Progenitor cell of endocrine pancreas (in vitro differentiated cells): ENCODE measurements around the gene MON2. TPM values are rescaled to one million over a fixed set of nuclear protein-coding genes. Genes with fewer than 3 reads are reported as not detected.

Source experiments
- DNase-seq: peaks from one replicate; pipeline ENCODE4 v3.0.0; 2021; ENCODE audit warnings: low spot score; ENCODE audit not compliant: unreplicated experiment
- H3K27ac Mint-ChIP-seq: 2 replicates; pipeline ENCODE4 v1.8.0; 2021; ENCODE audit warnings: mild to moderate bottlenecking, moderate library complexity, mixed read lengths
- H3K27me3 Mint-ChIP-seq: 2 replicates; pipeline ENCODE4 v1.8.0; 2021; ENCODE audit warnings: mixed read lengths
- H3K36me3 Mint-ChIP-seq: 2 replicates; pipeline ENCODE4 v1.8.0; 2022; ENCODE audit warnings: mixed read lengths; ENCODE audit not compliant: insufficient read depth
- H3K4me1 Mint-ChIP-seq: 2 replicates; pipeline ENCODE4 v1.8.0; 2021; ENCODE audit warnings: low read depth, mixed read lengths
- H3K4me3 Mint-ChIP-seq: 2 replicates; pipeline ENCODE4 v1.8.0; 2021; ENCODE audit warnings: low read depth, mild to moderate bottlenecking, moderate library complexity, mixed read lengths
- H3K9me3 Mint-ChIP-seq: 2 replicates; pipeline ENCODE4 v1.8.0; 2021; ENCODE audit warnings: low read depth, mixed read lengths
- total RNA-seq: library from RNA; stranded (reverse); gene quantifications from 2 replicates; pipeline ENCODE4 v1.2.1, GENCODE V29; 2021
- TF ChIP-seq, protein P1 (sequence below): fragments of 200-600 bp; sonication (generic); IDR thresholded peaks from one replicate; pipeline ENCODE4 v1.5.0; 2021; ENCODE audit warnings: antibody characterized with exemption, mild to moderate bottlenecking; ENCODE audit not compliant: unreplicated experiment

MON2 gene
- total RNA-seq, 1 donor from 2014 or later: 53.1 TPM

DNA sequence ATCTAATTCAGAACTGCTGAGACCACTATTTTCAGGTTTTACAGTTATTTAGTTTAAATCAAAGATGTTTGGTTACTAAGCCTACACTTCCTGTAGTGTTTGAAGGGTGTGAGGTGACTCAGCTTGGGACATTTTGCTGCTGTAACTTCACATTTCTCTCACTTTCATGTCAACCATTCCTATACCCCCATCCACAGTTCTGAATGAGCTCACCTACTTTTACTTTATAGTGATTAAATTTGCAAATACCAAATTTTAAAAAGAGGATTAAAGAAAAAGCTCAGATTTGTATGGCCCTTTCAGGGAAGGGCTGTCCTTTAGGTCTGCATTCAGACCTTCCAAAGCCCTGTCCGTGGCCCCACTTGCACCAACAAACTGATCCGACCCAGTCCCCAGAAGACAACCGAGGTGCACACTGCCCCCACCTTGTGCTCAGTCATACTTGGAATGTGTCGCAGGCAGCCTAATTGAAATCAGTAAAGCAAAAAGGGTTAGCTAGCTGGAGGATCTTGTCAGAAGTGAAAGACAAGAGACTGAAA is 174.4 kb downstream of the MON2 start:
- H3K9me3 Mint-ChIP-seq: no peaks in the 10 kb centered on the region
- no peak for DNase-seq
- no peaks in the 10 kb centered on the region for H3K36me3 Mint-ChIP-seq
- H3K4me3 Mint-ChIP-seq: no peak overlapping the region
- TF ChIP-seq, protein P1, sequence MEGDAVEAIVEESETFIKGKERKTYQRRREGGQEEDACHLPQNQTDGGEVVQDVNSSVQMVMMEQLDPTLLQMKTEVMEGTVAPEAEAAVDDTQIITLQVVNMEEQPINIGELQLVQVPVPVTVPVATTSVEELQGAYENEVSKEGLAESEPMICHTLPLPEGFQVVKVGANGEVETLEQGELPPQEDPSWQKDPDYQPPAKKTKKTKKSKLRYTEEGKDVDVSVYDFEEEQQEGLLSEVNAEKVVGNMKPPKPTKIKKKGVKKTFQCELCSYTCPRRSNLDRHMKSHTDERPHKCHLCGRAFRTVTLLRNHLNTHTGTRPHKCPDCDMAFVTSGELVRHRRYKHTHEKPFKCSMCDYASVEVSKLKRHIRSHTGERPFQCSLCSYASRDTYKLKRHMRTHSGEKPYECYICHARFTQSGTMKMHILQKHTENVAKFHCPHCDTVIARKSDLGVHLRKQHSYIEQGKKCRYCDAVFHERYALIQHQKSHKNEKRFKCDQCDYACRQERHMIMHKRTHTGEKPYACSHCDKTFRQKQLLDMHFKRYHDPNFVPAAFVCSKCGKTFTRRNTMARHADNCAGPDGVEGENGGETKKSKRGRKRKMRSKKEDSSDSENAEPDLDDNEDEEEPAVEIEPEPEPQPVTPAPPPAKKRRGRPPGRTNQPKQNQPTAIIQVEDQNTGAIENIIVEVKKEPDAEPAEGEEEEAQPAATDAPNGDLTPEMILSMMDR: no peak
- H3K27ac Mint-ChIP-seq: no peak overlapping the region
- peaks cover under 1% of the 10 kb centered on the region for H3K4me1 Mint-ChIP-seq
- H3K27me3 Mint-ChIP-seq: no peaks in the 10 kb centered on the region

DNA sequence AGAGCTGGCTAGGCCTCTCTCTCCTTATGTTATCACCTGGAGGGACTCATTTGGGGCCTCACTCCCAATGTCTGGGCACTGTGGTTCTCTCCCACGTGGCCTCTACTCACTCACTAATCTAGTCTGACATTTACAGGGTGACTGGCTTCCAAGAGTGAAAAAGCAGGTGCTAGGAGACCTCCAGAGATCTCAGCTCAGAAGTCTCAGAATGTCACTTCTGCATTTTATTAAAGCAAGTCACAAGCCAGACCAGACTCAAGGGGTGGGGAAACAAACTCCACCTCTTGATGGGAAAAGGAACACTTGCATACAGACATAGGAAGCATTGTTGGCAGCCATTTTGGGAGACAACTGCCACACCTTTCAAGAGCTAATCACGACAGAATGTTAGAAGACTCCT is 175.9 kb downstream of the MON2 start:
- H3K27me3 Mint-ChIP-seq: no peaks in the 10 kb centered on the region
- peaks cover 5% of the 10 kb centered on the region for H3K36me3 Mint-ChIP-seq
- no peaks in the 10 kb centered on the region for H3K4me1 Mint-ChIP-seq
- no peaks in the 10 kb centered on the region for H3K9me3 Mint-ChIP-seq
- no peak overlapping the region for H3K4me3 Mint-ChIP-seq
- no peak for DNase-seq
- TF ChIP-seq, protein P1: no peak
- H3K27ac Mint-ChIP-seq: no peak overlapping the region

DNA sequence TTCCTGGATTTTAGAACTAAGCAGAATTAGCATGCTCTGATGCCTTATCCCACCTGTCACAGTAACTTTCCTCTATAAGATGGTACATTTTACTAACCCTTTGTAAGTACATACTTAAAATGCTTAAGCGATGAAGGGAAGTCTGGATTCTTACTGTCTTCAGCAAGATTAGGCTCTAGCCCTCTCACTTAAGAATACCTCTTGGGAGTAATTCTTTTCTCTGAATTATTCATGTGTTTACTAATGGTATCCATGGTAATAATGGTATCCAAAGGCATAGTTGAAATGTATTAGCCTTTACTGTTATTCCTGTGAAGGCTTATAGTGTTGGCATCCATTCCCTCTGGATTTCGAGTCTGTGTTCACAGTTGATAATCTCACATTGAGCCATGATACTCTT is 176.9 kb downstream of the MON2 start:
- no peak overlapping the region for H3K27ac Mint-ChIP-seq

DNA sequence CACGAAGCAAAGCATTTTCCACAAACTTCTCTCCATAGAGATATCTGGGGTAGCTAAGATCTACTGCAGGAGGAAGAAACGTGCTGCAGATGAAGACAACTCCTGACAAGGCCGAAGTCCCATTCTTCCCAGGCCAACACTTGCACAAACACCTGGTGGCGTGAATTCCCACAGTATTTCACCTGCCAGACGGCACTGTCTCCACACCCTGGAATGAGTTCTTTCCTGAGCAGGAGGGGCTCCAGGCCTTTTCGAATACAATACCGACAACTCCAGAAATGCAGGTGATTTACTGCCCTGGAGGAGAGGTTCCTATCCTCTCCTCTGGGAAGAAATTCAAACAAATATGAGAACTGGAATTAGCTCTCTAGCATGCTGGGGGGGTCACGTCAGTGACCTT is 179.9 kb downstream of the MON2 start:
- TF ChIP-seq, protein P1: no peak
- no peak overlapping the region for H3K27ac Mint-ChIP-seq
- H3K4me1 Mint-ChIP-seq: no peaks in the 10 kb centered on the region
- no peaks in the 10 kb centered on the region for H3K27me3 Mint-ChIP-seq
- no peak for DNase-seq
- H3K4me3 Mint-ChIP-seq: no peak overlapping the region
- H3K9me3 Mint-ChIP-seq: no peaks in the 10 kb centered on the region
- H3K36me3 Mint-ChIP-seq: peaks cover 12% of the 10 kb centered on the region

More for the DNA sequence above, 176.9 kb downstream of the MON2 start:
- H3K9me3 Mint-ChIP-seq: no peaks in the 10 kb centered on the region
- TF ChIP-seq, protein P1: no peak
- H3K36me3 Mint-ChIP-seq: peaks cover 12% of the 10 kb centered on the region
- no peaks in the 10 kb centered on the region for H3K27me3 Mint-ChIP-seq
- H3K4me3 Mint-ChIP-seq: no peak overlapping the region
- no peaks in the 10 kb centered on the region for H3K4me1 Mint-ChIP-seq
- DNase-seq: no peak

DNA sequence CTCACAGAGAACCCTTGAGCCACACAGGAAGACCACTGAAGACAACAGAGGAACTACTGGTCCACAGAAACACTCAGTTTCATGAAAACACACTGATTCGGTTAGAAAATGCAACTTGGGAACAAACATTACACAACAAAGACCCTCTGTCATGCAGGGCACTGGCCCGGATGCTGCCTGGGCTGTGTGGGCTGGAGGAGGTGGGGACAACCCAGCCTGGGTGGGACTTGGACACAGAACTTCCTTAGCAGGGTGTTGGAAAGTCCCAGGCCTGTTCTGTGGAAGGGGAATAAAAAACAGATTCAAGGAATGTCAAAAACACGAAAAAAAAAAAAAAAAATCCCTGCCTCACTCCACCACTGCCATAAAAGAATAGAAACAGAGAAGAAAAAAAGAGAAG is 181.0 kb downstream of the MON2 start:
- TF ChIP-seq, protein P1: no peak
- Mint-ChIP-seq H3K27ac (no peak overlapping the region), H3K4me1 (no peaks in the 10 kb centered on the region), H3K27me3 (no peaks in the 10 kb centered on the region), H3K9me3 (no peaks in the 10 kb centered on the region), H3K36me3 (peaks cover 12% of the 10 kb centered on the region), H3K4me3 (no peak overlapping the region)
- DNase-seq: no peak
